GM23338 (cell line): ENCODE measurements around the gene H2BK1. TPM values are rescaled to one million over a fixed set of nuclear protein-coding genes. Genes with fewer than 3 reads are reported as not detected.
A peak's percentile ranks its signal among the peaks of the same experiment; 100 is the strongest.

Experiments used
- ATAC-seq: fragments of 200-7000 bp; cut with Tn5 transposase; 3 replicates; pipeline ENCODE4 v1.9.1; 2020
- DNase-seq: peaks from one replicate; pipeline ENCODE4 v3.0.0-alpha.2; 2015; ENCODE audit warnings: low spot score
- H2AFZ ChIP-seq: fragments of 200-600 bp; sonication (generic); 2 replicates; pipeline ENCODE4 v1.8.0; 2016; ENCODE audit warnings: antibody characterized with exemption, mild to moderate bottlenecking, moderate library complexity
- H3F3A ChIP-seq: fragments of 200-600 bp; sonication (generic); replicated peaks from 2 replicates; pipeline ENCODE4 v1.8.0; 2017; ENCODE audit warnings: antibody characterized with exemption, mixed run types, low read depth
- H3K27ac ChIP-seq: fragments of 200-600 bp; sonication (generic); 2 replicates; pipeline ENCODE4 v1.6.1; 2016; ENCODE audit warnings: low read depth
- H3K27me3 ChIP-seq: fragments of 200-600 bp; sonication (generic); 2 replicates; pipeline ENCODE4 v1.8.0; 2016; ENCODE audit warnings: mild to moderate bottlenecking, mixed run types, moderate library complexity; ENCODE audit not compliant: insufficient read depth
- H3K36me3 ChIP-seq: fragments of 200-600 bp; sonication (generic); 2 replicates; pipeline ENCODE4 v1.8.0; 2016; ENCODE audit warnings: mild to moderate bottlenecking; ENCODE audit not compliant: insufficient read depth
- H3K4me1 ChIP-seq: fragments of 200-600 bp; sonication (generic); 2 replicates; pipeline ENCODE4 v1.8.0; 2016; ENCODE audit warnings: mild to moderate bottlenecking, moderate library complexity; ENCODE audit not compliant: insufficient read depth
- H3K4me2 ChIP-seq: fragments of 200-600 bp; sonication (generic); 2 replicates; pipeline ENCODE4 v1.7.1; 2017; ENCODE audit warnings: mixed run types
- H3K4me3 ChIP-seq: fragments of 200-600 bp; sonication (generic); 2 replicates; pipeline ENCODE4 v1.6.1; 2016; ENCODE audit warnings: mixed run types
- H3K79me2 ChIP-seq: fragments of 200-600 bp; sonication (generic); replicated peaks from 2 replicates; pipeline ENCODE4 v1.8.0; 2017; ENCODE audit warnings: mild to moderate bottlenecking; ENCODE audit not compliant: insufficient read depth
- H3K9me2 ChIP-seq: fragments of 200-600 bp; sonication (generic); 2 replicates; pipeline ENCODE4 v1.8.0; 2017; ENCODE audit not compliant: insufficient read depth
- H4K20me1 ChIP-seq: fragments of 200-600 bp; sonication (generic); replicated peaks from 2 replicates; pipeline ENCODE4 v1.8.0; 2017; ENCODE audit warnings: mild to moderate bottlenecking; ENCODE audit not compliant: insufficient read depth
- H3K27ac Mint-ChIP-seq: 2 replicates; pipeline ENCODE4 v1.8.0; 2020; ENCODE audit warnings: inconsistent platforms, mild to moderate bottlenecking, moderate library complexity, mixed read lengths
- H3K27me3 Mint-ChIP-seq: 3 replicates; pipeline ENCODE4 v1.8.0; 2022; ENCODE audit warnings: low read depth, mild to moderate bottlenecking, moderate library complexity, mixed read lengths, inconsistent platforms; ENCODE audit not compliant: insufficient read depth, poor library complexity
- H3K36me3 Mint-ChIP-seq: 3 replicates; pipeline ENCODE4 v1.8.0; 2021; ENCODE audit warnings: low read depth, mild to moderate bottlenecking, inconsistent platforms, moderate library complexity, mixed read lengths
- H3K4me1 Mint-ChIP-seq: 3 replicates; pipeline ENCODE4 v1.8.0; 2020; ENCODE audit warnings: mild to moderate bottlenecking, inconsistent platforms, mixed read lengths
- H3K4me3 Mint-ChIP-seq: 3 replicates; pipeline ENCODE4 v1.8.0; 2021; ENCODE audit warnings: moderate library complexity, mild to moderate bottlenecking, inconsistent platforms, mixed read lengths
- H3K9me3 Mint-ChIP-seq: 3 replicates; pipeline ENCODE4 v1.8.0; 2020; ENCODE audit warnings: moderate library complexity, mild to moderate bottlenecking, inconsistent platforms, mixed read lengths
- ETS1 ChIP-seq: IDR thresholded peaks from 2 replicates; pipeline ENCODE4 v1.6.1; 2016; ENCODE audit warnings: antibody characterized with exemption
- EZH2 ChIP-seq: fragments of 200-600 bp; sonication (generic); IDR thresholded peaks from one replicate; pipeline ENCODE4 v1.8.0; 2017; ENCODE audit warnings: antibody characterized with exemption, mild to moderate bottlenecking, low read depth; ENCODE audit not compliant: unreplicated experiment
- EZH2phosphoT487 ChIP-seq: fragments of 200-600 bp; sonication (generic); IDR thresholded peaks from one replicate; pipeline ENCODE4 v1.8.1; 2018; ENCODE audit warnings: antibody characterized with exemption; ENCODE audit not compliant: unreplicated experiment
- NANOG ChIP-seq: IDR thresholded peaks from 2 replicates; pipeline ENCODE4 v1.6.1; 2016; ENCODE audit warnings: antibody characterized with exemption, borderline replicate concordance
- POLR2AphosphoS5 ChIP-seq: IDR thresholded peaks from 2 replicates; pipeline ENCODE4 v1.6.1; 2016; ENCODE audit warnings: antibody characterized with exemption, low read depth
- STAT1 ChIP-seq: IDR thresholded peaks from one replicate; pipeline ENCODE4 v1.6.1; 2016; ENCODE audit warnings: antibody characterized with exemption; ENCODE audit not compliant: unreplicated experiment
- polyA plus RNA-seq: library from polyadenylated mRNA; unstranded; fragments of >200 nt; fragmentation: Nextera tagmentation; extraction: Ambion mirVana; gene quantifications from 2 replicates; pipeline ENCODE4 v1.2.1, GENCODE V29; 2016
- total RNA-seq: library from RNA; depleted of rRNA; stranded (reverse); fragments of >200 nt; shearing (Covaris generic); gene quantifications from 2 replicates; pipeline ENCODE4 v1.2.3, GENCODE V29; 2014
- TF ChIP-seq, protein P1 (sequence below), 2 experiments: fragments of 200-600 bp in 1 of 2; sonication (generic) in 1 of 2; conservative IDR thresholded peaks; 2 replicates each; pipeline versions ENCODE4 v1.5.1 to v1.6.1; 2016 to 2017; ENCODE audit warnings: antibody characterized with exemption in 2 of 2, low read depth in 2 of 2, mild to moderate bottlenecking in 2 of 2, moderate library complexity in 1 of 2
- TF ChIP-seq, protein P2 (sequence below): fragments of 250-450 bp; sonication (Bioruptor Pico); IDR thresholded peaks from 2 replicates; pipeline ENCODE4 v1.5.0; 2020; ENCODE audit warnings: mild to moderate bottlenecking, moderate library complexity

Gene H2BK1
- total and polyA plus RNA-seq, 2 experiments from 2014 or later: not detected

GRCh38 chr7:151240536-151240935 is 30.2 kb upstream of the H2BK1 start (continued):
- TF ChIP-seq POLR2AphosphoS5 (no peak), EZH2phosphoT487 (no peak), EZH2 (no peak)
- TF ChIP-seq, protein P1, sequence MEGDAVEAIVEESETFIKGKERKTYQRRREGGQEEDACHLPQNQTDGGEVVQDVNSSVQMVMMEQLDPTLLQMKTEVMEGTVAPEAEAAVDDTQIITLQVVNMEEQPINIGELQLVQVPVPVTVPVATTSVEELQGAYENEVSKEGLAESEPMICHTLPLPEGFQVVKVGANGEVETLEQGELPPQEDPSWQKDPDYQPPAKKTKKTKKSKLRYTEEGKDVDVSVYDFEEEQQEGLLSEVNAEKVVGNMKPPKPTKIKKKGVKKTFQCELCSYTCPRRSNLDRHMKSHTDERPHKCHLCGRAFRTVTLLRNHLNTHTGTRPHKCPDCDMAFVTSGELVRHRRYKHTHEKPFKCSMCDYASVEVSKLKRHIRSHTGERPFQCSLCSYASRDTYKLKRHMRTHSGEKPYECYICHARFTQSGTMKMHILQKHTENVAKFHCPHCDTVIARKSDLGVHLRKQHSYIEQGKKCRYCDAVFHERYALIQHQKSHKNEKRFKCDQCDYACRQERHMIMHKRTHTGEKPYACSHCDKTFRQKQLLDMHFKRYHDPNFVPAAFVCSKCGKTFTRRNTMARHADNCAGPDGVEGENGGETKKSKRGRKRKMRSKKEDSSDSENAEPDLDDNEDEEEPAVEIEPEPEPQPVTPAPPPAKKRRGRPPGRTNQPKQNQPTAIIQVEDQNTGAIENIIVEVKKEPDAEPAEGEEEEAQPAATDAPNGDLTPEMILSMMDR (conservative IDR thresholded peaks at IDR 0.05; ENCODE audit: low read depth in 2 of 2): no peak

DNA sequence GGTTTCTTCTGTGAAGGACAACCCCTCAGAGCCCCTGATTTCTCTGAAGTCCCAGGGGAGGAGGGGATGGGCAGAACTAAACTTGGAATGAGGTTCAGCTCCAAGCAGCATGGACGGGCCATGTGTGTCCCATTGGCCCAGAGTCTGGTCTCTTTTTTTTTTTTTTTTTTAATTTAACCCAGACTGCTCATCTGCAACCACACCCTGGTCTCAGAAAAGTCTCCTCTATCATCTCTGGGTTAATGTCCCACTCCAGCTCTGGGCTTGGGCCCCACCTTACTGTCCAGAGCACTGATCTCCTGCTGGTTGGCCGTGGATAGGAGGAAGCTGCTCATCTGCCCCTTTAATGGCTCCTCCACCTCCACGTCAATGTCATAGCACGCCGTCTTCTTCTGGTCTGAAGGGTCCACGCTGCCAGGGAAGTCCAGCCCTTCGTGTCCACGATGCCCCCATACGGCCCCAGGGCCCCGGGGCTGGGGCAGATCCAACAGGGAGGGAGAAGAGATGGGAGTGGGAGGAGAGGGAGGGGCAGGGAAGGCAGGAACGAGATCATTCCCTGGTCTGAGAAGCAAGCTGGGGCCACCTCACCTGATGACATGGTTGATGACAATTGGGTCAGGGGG is 29.7 kb upstream of the H2BK1 start:
- H3K9me2 ChIP-seq: no peaks in the 10 kb centered on the region
- Mint-ChIP-seq H3K27me3 (peaks cover 20% of the 10 kb centered on the region), H3K4me3 (no peak overlapping the region), H3K36me3 (peaks cover 15% of the 10 kb centered on the region), H3K27ac (peak overlapping the region; percentile 32; the same call in 1 of the 2 replicates), H3K9me3 (no peaks in the 10 kb centered on the region), H3K4me1 (peaks cover 37% of the 10 kb centered on the region)
- H3K4me1 ChIP-seq: peaks cover 15% of the 10 kb centered on the region; the same call in 1 of the 2 replicates
- no peaks in the 10 kb centered on the region for H3F3A ChIP-seq
- H3K36me3 ChIP-seq: no peaks in the 10 kb centered on the region
- ATAC-seq: no peak
- no peak overlapping the region for H3K27ac ChIP-seq
- no peak overlapping the region for H2AFZ ChIP-seq
- peaks cover 12% of the 10 kb centered on the region for H3K27me3 ChIP-seq
- H3K4me2 ChIP-seq: no peak overlapping the region
- no peak for DNase-seq
- no peak overlapping the region for H3K4me3 ChIP-seq
- H3K79me2 ChIP-seq: no peaks in the 10 kb centered on the region
- H4K20me1 ChIP-seq: peaks cover 8% of the 10 kb centered on the region; the same call in 1 of the 2 replicates
- TF ChIP-seq POLR2AphosphoS5 (no peak), NANOG (no peak), EZH2 (no peak), STAT1 (no peak), ETS1 (no peak)
- TF ChIP-seq, protein P2, sequence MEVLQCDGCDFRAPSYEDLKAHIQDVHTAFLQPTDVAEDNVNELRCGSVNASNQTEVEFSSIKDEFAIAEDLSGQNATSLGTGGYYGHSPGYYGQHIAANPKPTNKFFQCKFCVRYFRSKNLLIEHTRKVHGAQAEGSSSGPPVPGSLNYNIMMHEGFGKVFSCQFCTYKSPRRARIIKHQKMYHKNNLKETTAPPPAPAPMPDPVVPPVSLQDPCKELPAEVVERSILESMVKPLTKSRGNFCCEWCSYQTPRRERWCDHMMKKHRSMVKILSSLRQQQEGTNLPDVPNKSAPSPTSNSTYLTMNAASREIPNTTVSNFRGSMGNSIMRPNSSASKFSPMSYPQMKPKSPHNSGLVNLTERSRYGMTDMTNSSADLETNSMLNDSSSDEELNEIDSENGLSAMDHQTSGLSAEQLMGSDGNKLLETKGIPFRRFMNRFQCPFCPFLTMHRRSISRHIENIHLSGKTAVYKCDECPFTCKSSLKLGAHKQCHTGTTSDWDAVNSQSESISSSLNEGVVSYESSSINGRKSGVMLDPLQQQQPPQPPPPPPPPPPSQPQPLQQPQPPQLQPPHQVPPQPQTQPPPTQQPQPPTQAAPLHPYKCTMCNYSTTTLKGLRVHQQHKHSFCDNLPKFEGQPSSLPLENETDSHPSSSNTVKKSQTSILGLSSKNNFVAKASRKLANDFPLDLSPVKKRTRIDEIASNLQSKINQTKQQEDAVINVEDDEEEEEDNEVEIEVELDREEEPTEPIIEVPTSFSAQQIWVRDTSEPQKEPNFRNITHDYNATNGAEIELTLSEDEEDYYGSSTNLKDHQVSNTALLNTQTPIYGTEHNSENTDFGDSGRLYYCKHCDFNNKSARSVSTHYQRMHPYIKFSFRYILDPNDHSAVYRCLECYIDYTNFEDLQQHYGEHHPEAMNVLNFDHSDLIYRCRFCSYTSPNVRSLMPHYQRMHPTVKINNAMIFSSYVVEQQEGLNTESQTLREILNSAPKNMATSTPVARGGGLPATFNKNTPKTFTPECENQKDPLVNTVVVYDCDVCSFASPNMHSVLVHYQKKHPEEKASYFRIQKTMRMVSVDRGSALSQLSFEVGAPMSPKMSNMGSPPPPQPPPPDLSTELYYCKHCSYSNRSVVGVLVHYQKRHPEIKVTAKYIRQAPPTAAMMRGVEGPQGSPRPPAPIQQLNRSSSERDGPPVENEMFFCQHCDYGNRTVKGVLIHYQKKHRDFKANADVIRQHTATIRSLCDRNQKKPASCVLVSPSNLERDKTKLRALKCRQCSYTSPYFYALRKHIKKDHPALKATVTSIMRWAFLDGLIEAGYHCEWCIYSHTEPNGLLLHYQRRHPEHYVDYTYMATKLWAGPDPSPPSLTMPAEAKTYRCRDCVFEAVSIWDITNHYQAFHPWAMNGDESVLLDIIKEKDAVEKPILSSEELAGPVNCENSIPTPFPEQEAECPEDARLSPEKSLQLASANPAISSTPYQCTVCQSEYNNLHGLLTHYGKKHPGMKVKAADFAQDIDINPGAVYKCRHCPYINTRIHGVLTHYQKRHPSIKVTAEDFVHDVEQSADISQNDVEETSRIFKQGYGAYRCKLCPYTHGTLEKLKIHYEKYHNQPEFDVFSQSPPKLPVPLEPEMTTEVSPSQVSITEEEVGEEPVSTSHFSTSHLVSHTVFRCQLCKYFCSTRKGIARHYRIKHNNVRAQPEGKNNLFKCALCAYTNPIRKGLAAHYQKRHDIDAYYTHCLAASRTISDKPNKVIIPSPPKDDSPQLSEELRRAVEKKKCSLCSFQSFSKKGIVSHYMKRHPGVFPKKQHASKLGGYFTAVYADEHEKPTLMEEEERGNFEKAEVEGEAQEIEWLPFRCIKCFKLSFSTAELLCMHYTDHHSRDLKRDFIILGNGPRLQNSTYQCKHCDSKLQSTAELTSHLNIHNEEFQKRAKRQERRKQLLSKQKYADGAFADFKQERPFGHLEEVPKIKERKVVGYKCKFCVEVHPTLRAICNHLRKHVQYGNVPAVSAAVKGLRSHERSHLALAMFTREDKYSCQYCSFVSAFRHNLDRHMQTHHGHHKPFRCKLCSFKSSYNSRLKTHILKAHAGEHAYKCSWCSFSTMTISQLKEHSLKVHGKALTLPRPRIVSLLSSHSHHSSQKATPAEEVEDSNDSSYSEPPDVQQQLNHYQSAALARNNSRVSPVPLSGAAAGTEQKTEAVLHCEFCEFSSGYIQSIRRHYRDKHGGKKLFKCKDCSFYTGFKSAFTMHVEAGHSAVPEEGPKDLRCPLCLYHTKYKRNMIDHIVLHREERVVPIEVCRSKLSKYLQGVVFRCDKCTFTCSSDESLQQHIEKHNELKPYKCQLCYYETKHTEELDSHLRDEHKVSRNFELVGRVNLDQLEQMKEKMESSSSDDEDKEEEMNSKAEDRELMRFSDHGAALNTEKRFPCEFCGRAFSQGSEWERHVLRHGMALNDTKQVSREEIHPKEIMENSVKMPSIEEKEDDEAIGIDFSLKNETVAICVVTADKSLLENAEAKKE (CRISPR knock-in tag): no peak
- TF ChIP-seq, protein P1 (conservative IDR thresholded peaks at IDR 0.05; ENCODE audit: low read depth in 2 of 2): no peak
